ENCODE results near the gene ZFP91.
A peak's percentile ranks its signal among the peaks of the same experiment; 100 is the strongest.

ZFP91 gene

DNA sequence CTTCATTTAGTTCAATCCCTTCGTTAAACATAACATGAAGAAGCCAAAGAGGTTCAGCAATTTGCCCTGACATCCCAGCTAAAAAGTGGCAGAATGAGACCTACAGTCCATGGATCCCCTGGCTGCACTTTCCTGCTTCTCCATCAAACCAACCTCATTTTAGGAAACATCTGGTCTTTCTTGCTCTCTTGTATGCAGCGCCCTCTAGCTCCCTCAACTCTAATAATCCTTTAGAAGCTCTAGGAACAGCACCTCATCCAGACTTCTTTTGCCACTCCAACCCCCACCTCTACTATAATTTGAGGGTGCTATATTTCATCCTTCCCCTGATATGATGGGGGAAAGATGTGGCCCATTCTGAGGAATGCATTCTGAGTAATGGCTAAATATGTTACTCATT, 51.0 kb downstream of the ZFP91 start:
- no peak for DNase-seq (ENCODE audit: low read depth)

- no peak for DNase-seq (ENCODE audit: low read depth)
Measured at GRCh38 chr11:58631378-58631777, 52.5 kb downstream of the ZFP91 start.

GRCh38 chr11:58632510-58632909, 53.6 kb downstream of the ZFP91 start:
- DNase-seq (ENCODE audit: low read depth): no peak

GRCh38 chr11:58636587-58636986, 57.7 kb downstream of the ZFP91 start:
- no peak for DNase-seq (ENCODE audit: low read depth)

GRCh38 chr11:58637371-58637770, 58.5 kb downstream of the ZFP91 start:
- no peak for DNase-seq (ENCODE audit: low read depth)

DNA sequence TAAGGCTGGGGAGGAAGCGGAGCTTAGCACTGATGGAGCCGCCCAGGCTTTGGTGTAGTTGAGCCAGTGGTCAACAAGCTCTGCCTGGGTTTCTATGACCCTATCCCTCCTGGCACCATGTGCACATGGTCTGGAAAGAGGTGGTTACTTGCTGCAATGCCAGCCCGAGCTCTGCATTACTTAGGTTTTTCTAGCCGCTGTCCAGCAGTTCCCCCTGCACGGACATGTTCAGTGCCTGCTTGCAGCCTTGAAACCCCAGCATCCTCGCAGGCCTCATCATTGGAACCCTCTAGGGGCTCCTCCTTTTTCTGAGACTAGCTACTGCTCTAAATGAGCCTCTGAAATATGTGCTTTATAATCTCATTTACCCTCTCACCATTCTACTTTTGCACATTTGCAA, 60.2 kb downstream of the ZFP91 start:
- no peak for DNase-seq (ENCODE audit: low read depth)

- DNase-seq (ENCODE audit: low read depth): no peak
Measured at GRCh38 chr11:58639669-58640068, 60.8 kb downstream of the ZFP91 start.

- DNase-seq (ENCODE audit: low read depth): no peak
Measured at GRCh38 chr11:58640386-58641023, 61.6 kb downstream of the ZFP91 start.

- no peak for DNase-seq (ENCODE audit: low read depth)
Measured at GRCh38 chr11:58641341-58641740, 62.5 kb downstream of the ZFP91 start.

- DNase-seq (ENCODE audit: low read depth): no peak
Measured at GRCh38 chr11:58641803-58642581, 63.1 kb downstream of the ZFP91 start.

- DNase-seq (ENCODE audit: low read depth): no peak
Measured at GRCh38 chr11:58645854-58646253, 67.0 kb downstream of the ZFP91 start.

DNA sequence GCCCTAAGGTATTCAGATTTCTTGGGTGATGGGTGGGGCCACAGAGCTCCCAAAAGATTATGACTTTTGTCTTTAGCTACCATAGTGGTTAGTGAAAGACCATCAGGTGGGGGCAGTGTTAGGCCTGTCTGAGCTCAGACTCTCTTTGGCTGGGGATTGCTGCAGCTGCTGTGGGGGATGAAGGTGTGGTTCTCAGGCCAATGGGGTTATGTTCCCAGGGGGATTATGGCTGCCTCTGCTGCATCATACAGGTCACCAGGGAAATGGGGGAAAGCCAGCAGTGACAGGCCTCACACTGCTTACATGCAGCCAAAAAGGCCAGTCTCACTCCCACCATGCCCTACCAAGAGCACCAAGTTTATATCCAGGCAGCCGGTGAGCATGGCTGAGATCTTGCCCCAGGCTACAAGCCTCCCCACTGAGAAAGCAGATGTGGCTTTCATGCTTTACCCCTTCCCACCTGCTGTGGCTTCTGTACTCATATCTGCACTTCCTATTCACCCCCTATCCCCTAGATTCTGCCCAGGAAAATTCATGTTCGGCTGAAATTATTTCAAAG, 68.4 kb downstream of the ZFP91 start:
- DNase-seq (ENCODE audit: low read depth): no peak

GRCh38 chr11:58647866-58648265, 69.0 kb downstream of the ZFP91 start:
- no peak for DNase-seq (ENCODE audit: low read depth)

- DNase-seq (ENCODE audit: low read depth): no peak
Measured at GRCh38 chr11:58649623-58650022, 70.8 kb downstream of the ZFP91 start.

- DNase-seq (ENCODE audit: low read depth): no peak
Measured at GRCh38 chr11:58650496-58650895, 71.6 kb downstream of the ZFP91 start.

DNA sequence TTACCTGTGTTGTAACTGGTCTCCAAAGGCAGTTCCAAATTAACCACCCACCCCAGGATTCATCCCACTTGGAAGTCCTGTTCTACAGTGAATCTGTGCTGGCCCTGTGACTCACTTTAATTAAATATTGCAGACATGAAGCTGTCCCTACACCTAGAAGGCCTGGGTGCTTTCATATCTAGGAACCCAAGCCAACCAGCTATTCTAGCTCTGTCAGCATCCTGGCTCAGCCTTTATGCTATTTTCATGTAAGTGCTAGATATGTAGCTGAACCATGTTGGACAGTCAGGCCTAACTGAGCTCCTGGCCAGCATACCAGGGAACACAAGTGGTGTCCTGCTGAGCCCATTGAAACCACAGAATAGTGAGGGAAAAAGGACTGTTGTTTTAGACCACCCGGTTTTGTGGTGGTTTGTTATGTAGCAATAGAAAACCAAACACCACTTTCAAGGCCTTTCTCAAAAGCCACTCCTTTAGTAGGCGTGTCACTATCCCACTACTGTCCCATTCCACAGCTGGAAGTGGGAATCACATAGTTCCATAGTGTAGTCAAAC, 73.9 kb downstream of the ZFP91 start:
- no peak for DNase-seq (ENCODE audit: low read depth)

DNA sequence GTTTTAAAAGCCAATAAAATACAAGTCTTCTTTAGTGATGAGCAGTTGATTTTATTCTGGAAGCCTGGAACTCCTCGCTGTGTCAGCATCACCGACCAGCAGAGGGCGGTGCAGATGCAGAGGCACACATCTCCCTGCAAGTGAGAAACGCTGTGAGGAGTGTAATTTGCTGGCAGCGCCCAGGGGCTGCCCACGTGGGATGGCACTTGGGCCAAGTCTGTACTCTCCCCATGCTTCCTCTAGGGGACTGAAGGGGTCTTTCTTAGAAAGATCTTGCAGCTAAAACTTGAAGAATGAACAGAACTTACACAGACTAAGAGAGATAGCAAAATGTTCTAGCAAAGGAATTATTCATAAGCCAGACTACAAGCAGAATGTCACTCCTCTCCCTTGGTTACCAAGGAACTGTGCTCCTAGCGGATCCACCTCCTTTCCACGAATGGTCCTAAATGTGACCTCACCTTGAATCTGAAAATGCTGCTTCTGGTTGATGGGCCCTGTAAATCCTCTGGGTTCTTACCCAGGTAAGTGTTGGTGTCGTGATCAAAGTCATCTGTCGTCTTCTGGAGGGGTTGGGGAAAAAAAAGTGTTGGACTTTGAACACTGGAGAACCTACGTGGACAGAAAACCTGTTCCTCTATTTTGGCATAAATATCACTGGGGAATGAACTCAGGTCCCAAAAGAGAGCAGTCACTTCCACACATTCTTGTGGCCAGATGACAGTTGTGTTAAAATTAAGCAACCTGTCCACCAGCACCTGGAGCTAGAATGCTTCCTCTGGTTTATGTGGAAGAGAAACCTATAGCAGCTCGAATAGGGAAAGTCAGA, 75.4 kb downstream of the ZFP91 start:
- DNase-seq (ENCODE audit: low read depth): peak; percentile 52

DNA sequence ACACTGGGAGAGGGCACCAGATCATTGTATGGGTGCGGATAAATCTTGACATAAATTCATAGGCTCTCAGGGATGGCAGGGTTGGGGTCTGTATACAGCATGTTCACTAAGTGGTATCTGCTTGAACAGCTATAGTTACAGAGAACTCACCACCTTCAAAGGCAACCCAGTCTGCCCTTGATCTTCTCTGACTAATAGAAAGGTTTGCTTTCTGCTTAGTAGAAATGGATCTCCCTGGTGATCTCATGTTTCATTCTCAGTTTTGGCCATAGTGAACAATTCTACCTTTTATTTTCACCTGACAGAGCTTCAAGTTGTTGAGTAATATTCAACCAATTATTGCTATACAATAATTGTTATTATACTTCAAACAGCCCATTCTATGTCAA, 76.0 kb downstream of the ZFP91 start:
- no peak for DNase-seq (ENCODE audit: low read depth)

DNA sequence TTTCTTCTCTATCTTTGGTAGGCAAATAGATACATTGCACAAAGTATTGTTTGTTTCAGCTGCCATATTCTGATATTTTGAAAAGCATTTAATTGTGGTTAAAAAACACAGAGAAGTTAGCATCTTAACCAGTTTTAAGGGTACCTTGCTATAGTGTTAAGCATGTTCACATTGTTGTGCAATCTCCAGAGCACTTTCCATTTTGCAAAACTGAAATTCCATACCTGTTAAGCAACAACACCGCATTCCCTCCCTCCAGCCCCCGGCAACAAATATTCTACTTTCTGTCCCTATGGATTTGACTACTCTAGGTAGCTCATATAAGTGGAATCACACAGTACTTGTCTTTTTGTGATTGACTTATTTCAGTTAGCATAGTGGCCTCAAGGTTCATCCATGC, 77.5 kb downstream of the ZFP91 start:
- no peak for DNase-seq (ENCODE audit: low read depth)

GRCh38 chr11:58658623-58659022, 79.8 kb downstream of the ZFP91 start:
- DNase-seq (ENCODE audit: low read depth): no peak

DNA sequence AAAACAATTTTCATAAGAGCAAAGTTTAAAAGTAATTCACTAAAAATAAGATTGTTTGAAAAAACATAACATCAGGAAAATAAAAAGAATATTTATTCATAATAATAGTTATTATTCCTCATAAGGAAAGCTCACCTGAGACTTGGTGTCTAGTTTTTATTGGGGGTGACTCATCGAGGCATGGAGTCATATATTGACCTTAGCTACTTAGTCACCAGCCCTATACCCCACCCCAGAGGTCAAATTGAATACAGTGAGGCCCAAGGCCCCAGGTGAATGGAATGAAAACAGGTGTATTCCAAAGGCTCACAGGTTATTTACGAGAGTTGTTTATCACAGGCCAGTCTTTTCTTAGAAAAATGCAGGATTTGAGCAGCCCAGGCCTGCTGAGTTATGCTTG, 80.5 kb downstream of the ZFP91 start:
- DNase-seq (ENCODE audit: low read depth): no peak

DNA sequence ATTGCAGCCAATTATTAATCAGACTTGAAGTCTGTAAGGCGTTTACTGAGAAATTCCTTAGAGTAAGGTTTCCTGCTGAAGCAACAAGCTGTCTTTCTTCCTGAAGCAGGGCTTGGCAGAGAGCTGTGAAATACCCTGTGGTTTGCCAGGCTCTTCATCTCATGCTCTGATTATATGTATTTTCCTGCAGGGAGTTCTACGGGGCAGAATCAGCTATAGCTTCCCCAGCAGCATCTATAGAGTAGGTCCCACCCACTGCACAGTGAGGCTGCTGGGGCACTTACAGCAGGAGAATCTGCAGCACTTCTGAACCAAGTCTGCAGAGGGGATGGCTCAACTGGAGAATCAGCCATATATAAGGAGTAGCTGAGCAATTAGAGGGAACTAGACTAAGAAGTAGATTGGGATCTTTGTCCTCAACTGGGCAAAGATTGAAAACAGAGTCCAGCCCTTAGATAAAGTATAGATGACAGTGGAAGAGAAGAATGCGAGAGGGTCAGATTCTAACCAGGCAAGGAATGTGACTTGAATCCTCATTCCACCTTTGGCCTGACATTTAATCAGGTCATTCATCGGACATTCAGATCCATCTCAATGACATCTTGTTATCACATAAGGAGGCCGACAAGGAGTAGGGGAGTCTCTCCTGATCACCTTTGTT, 81.2 kb downstream of the ZFP91 start:
- DNase-seq (ENCODE audit: low read depth): no peak

Measured in CMK (cell line).